ENCODE data around the gene GRM7.

DNA sequence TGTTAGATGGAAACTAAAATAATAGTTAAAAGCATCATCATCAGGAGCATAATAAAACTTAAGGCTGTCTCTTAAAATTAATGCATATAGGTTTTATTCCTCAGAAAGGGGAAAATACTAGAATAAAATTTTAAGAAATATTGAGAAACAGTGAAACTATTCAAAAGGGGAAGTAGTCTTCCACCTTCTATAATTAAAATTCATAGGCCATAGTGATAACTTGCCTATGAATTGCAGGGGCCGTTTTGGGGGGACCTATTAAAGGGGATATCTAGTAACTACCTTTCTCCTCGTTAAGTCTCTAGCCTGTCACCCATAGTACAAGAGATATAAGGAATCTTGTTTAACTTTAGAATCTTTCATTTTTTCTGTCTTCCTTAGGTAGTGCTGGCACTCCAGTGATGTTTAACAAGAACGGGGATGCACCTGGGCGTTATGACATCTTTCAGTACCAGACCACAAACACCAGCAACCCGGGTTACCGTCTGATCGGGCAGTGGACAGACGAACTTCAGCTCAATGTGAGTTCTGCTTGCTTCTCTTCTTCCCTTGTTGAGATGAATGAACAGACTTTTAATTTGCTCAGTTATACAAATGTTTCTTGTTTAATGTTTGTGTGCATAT, 600.4 kb downstream of the GRM7 start:
- TF ChIP-seq CTCF (IDR thresholded peaks at IDR 0.05): no peak
- TF ChIP-seq POLR2A (IDR thresholded peaks at IDR 0.05): no peak
